Ovary (tissue), 9 donors: Measurements from ENCODE around the gene FMN1. TPM values are rescaled to one million over a fixed set of nuclear protein-coding genes. Genes with fewer than 3 reads are reported as not detected.

Experiments
- DNase-seq, 5 donors: peaks; one replicate each; pipeline ENCODE4 v3.0.0-alpha.2; 2019 to 2020
- H3K27ac ChIP-seq, 2 donors: fragments of 200-600 bp; one replicate each; pipeline versions ENCODE4 v1.5.1 to v1.8.0; 2019 to 2022
- H3K27me3 ChIP-seq: fragments of 200-600 bp; one replicate; pipeline ENCODE4 v1.8.0; 2022
- H3K36me3 ChIP-seq: fragments of 200-600 bp; sonication (generic); one replicate; pipeline ENCODE4 v1.5.1; 2019
- H3K4me1 ChIP-seq: one replicate; pipeline ENCODE4 v1.8.1; 2013; ENCODE audit warnings: mild to moderate bottlenecking, moderate library complexity; ENCODE audit not compliant: insufficient read depth
- H3K4me3 ChIP-seq: fragments of 200-600 bp; sonication (generic); one replicate; pipeline ENCODE4 v1.5.1; 2017
- H3K9me3 ChIP-seq, 2 donors: fragments of 200-600 bp in 1 of 2; sonication (generic) in 1 of 2; one replicate each; pipeline versions ENCODE4 v1.5.1 to v1.8.1; 2013 to 2019; ENCODE audit warnings: mild to moderate bottlenecking in 1 of 2, moderate library complexity in 1 of 2
- CTCF ChIP-seq, 3 donors: fragments of 450-650 bp in 2 of 3; fragments of 200-600 bp in 1 of 3; IDR thresholded peaks; one replicate each; pipeline versions ENCODE4 v1.5.1 to v1.8.0; 2016 to 2022; ENCODE audit warnings: antibody characterized with exemption in 3 of 3, mild to moderate bottlenecking in 1 of 3
- EP300 ChIP-seq: sonication (generic); formaldehyde crosslinking; IDR thresholded peaks from one replicate; pipeline ENCODE4 v1.6.1; 2017; ENCODE audit warnings: antibody characterized with exemption
- POLR2A ChIP-seq: fragments of 450-650 bp; IDR thresholded peaks from one replicate; pipeline ENCODE4 v1.6.1; 2017; ENCODE audit warnings: antibody characterized with exemption, mild to moderate bottlenecking, moderate library complexity
- WGBS, 3 donors: extraction: QIAGEN DNeasy Blood & Tissue Kit in 1 of 3; methylation state at CpG; one replicate each; pipeline versions ENCODE4 v1.1.5 to v1.1.7; 2013 to 2017; 5-methylcytosine and 5-hydroxymethylcytosine counted together
- intact Hi-C, 4 donors: fragments of 100-400 bp; cut with DNase I; formaldehyde crosslinking; loops; one replicate each; pipeline versions ENCODE4 v1.11.0 to v1.15.1; 2022 to 2023
- polyA plus RNA-seq, 2 donors: library from polyadenylated mRNA; stranded (reverse); fragments of 200-250 nt in 1 of 2; fragments of 350-450 nt in 1 of 2; fragmentation: Illumina TruSeq in 1 of 2; extraction: RNeasy Lipid Tissue Mini Kit (QIAGEN cat#74804) in 1 of 2; gene quantifications; one replicate each; pipeline ENCODE4 v1.2.3, GENCODE V29; 2013 to 2014
- total RNA-seq, 7 donors: library from RNA; depleted of rRNA in 2 of 7; stranded (reverse); fragments of >200 nt in 2 of 7; fragmentation: NEBNext Ultra II Directional in 3 of 7; extraction: Animal tissue kit (Norgen Biotek cat#: 25700) in 3 of 7; gene quantifications; one replicate each; pipeline versions ENCODE4 v1.1.0 to v1.2.4, GENCODE V29; 2016 to 2023
- donor health status: DM: no; HTN: no; CAD: no; lungs with moderate emphysema.
- donor health status: DM: no; HTN: no; CAD: no.
- donor health status: Bipolar disorder and iron deficiency.
- donor health status: DM: yes; HTN: yes; CAD: no.
- donor health status: DM: no; HTN: no; CAD: no.
- donor health status: DM: yes; HTN: yes; CAD: no.

Gene FMN1
- total and polyA plus RNA-seq, 9 donors, result 0.13 to 16.9 (median 2.6) TPM

- no peaks in the 10 kb centered on the region for H3K27me3 ChIP-seq
- H3K36me3 ChIP-seq, result no peaks in the 10 kb centered on the region
- intact Hi-C loops, result no loop called here
- WGBS, 3 donors, result 3 to 5% (median 5%) methylated on average over 13 to 14 of the region's 14 CpGs
- peak; percentile 48 to 68 (median 50) for DNase-seq
- H3K9me3 ChIP-seq, result no peaks in the 10 kb centered on the region
- H3K27ac ChIP-seq, result peak overlapping the region; percentile 23 to 51
- H3K4me1 ChIP-seq, result peaks cover 4% of the 10 kb centered on the region
- TF ChIP-seq EP300 (no peak), POLR2A (no peak)
- H3K4me3 ChIP-seq, result peak overlapping the region; percentile 25
These were observed 332.8 kb downstream of the FMN1 start for GRCh38 chr15:32861761-32862160.

GRCh38 chr15:32861174-32861573 is 333.3 kb downstream of the FMN1 start:
- Histone ChIP-seq H3K9me3 (no peaks in the 10 kb centered on the region), H3K27ac (peak overlapping the region in 1 of 2 donors; percentile 51), H3K36me3 (no peaks in the 10 kb centered on the region), H3K4me1 (peaks cover 3% of the 10 kb centered on the region), H3K27me3 (no peaks in the 10 kb centered on the region), H3K4me3 (no peak overlapping the region)
- intact Hi-C loops, result no loop called here
- DNase-seq, result no peak
- 44 to 62% (median 53%) methylated on average over 5 of the region's 5 CpGs for WGBS, 3 donors
- TF ChIP-seq POLR2A, result no peak
- no peak for TF ChIP-seq CTCF (IDR thresholded peaks at IDR 0.05)
- TF ChIP-seq EP300, result no peak

- no peaks in the 10 kb centered on the region for H3K9me3 ChIP-seq
- DNase-seq, result no peak
- intact Hi-C loops, result no loop called here
- WGBS, 3 donors, result 79 to 83% (median 79%) methylated on average over 2 of the region's 2 CpGs
- TF ChIP-seq POLR2A, result no peak
- H3K27ac ChIP-seq, result no peak overlapping the region
- H3K36me3 ChIP-seq, result no peaks in the 10 kb centered on the region
- peaks cover 3% of the 10 kb centered on the region for H3K4me1 ChIP-seq
- no peaks in the 10 kb centered on the region for H3K27me3 ChIP-seq
- no peak overlapping the region for H3K4me3 ChIP-seq
These were observed 334.5 kb downstream of the FMN1 start for GRCh38 chr15:32859996-32860395.

- intact Hi-C loops, result no loop called here
- DNase-seq, result no peak
- Histone ChIP-seq H3K9me3 (no peaks in the 10 kb centered on the region), H3K36me3 (no peaks in the 10 kb centered on the region), H3K4me1 (peaks cover 3% of the 10 kb centered on the region), H3K27me3 (no peaks in the 10 kb centered on the region), H3K4me3 (no peak overlapping the region), H3K27ac (no peak overlapping the region)
- WGBS, 3 donors, result 90 to 93% (median 91%) methylated on average over 3 of the region's 3 CpGs
- TF ChIP-seq CTCF (IDR thresholded peaks at IDR 0.05) (no peak), EP300 (no peak), POLR2A (no peak)
These were observed 335.3 kb downstream of the FMN1 start for GRCh38 chr15:32859251-32859650.

- H3K36me3 ChIP-seq, result no peaks in the 10 kb centered on the region
- no peaks in the 10 kb centered on the region for H3K9me3 ChIP-seq
- no peaks in the 10 kb centered on the region for H3K27me3 ChIP-seq
- DNase-seq, result no peak
- H3K4me3 ChIP-seq, result no peak overlapping the region
- WGBS, 3 donors, result 81 to 95% (median 92%) methylated on average over 2 of the region's 2 CpGs
- no peak overlapping the region for H3K27ac ChIP-seq
- intact Hi-C loops, result no loop called here
- peaks cover 3% of the 10 kb centered on the region for H3K4me1 ChIP-seq
- TF ChIP-seq POLR2A (no peak), CTCF (IDR thresholded peaks at IDR 0.05) (no peak), EP300 (no peak)
These were observed 336.8 kb downstream of the FMN1 start for GRCh38 chr15:32857732-32858131.

GRCh38 chr15:32856753-32857152 is 337.8 kb downstream of the FMN1 start:
- Histone ChIP-seq H3K9me3 (no peaks in the 10 kb centered on the region), H3K36me3 (no peaks in the 10 kb centered on the region), H3K4me1 (peaks cover 3% of the 10 kb centered on the region), H3K27ac (no peak overlapping the region), H3K4me3 (no peak overlapping the region), H3K27me3 (no peaks in the 10 kb centered on the region)
- WGBS, 3 donors, result 44 to 59% (median 46%) methylated on average over 4 of the region's 4 CpGs
- no peak for TF ChIP-seq POLR2A
- TF ChIP-seq EP300, result no peak
- no peak for TF ChIP-seq CTCF (IDR thresholded peaks at IDR 0.05)
- no peak for DNase-seq
- intact Hi-C loops, result no loop called here
